Lower leg skin (tissue), 3 donors: ENCODE results near the gene SLC17A8.

Source experiments
- POLR2A ChIP-seq, 2 donors: fragments of 450-650 bp; IDR thresholded peaks; one replicate each; pipeline ENCODE4 v1.6.1; 2016 to 2017; ENCODE audit warnings: antibody characterized with exemption in 2 of 2, mild to moderate bottlenecking in 1 of 2, moderate library complexity in 1 of 2
- TF ChIP-seq, protein P1 (sequence below), 3 donors: fragments of 450-650 bp; IDR thresholded peaks; one replicate each; pipeline ENCODE4 v1.5.1; 2016; ENCODE audit warnings: antibody characterized with exemption in 3 of 3, mild to moderate bottlenecking in 3 of 3, moderate library complexity in 2 of 3

DNA sequence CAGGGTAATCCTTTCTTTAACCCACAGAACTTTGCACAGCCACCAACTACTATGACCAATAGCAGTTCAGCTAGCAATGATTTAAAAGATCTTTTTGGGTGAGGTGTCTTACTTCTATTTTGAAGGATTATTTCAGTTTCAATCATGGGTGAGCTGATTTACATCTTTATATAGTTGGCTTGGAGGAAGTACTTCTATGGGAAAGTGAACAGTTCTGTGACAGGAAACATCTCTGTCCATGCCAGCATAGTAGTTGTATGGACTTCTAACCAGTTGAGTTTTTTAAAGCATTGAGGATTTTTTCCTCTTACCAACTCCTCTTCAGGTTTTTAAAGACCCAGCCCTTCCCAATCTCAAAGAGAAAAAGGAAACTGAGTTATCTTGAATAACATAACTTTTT lies 17.8 kb upstream of the SLC17A8 start:
- TF ChIP-seq, protein P1, sequence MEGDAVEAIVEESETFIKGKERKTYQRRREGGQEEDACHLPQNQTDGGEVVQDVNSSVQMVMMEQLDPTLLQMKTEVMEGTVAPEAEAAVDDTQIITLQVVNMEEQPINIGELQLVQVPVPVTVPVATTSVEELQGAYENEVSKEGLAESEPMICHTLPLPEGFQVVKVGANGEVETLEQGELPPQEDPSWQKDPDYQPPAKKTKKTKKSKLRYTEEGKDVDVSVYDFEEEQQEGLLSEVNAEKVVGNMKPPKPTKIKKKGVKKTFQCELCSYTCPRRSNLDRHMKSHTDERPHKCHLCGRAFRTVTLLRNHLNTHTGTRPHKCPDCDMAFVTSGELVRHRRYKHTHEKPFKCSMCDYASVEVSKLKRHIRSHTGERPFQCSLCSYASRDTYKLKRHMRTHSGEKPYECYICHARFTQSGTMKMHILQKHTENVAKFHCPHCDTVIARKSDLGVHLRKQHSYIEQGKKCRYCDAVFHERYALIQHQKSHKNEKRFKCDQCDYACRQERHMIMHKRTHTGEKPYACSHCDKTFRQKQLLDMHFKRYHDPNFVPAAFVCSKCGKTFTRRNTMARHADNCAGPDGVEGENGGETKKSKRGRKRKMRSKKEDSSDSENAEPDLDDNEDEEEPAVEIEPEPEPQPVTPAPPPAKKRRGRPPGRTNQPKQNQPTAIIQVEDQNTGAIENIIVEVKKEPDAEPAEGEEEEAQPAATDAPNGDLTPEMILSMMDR (IDR thresholded peaks at IDR 0.05) = no peak
- no peak for TF ChIP-seq POLR2A (IDR thresholded peaks at IDR 0.05)
